Hematopoietic multipotent progenitor cell (in vitro differentiated cells): ENCODE data around the gene JAG2. TPM values are rescaled to one million over a fixed set of nuclear protein-coding genes. Genes with fewer than 3 reads are reported as not detected.
A peak's percentile ranks its signal among the peaks of the same experiment; 100 is the strongest.

Experiments
- DNase-seq, 3 donors: peaks; one replicate each; pipeline ENCODE4 v3.0.0-alpha.2; 2011 to 2015; ENCODE audit warnings: low read depth in 2 of 3, low spot score in 2 of 3
- small RNA-seq: library from RNA; depleted of rRNA; stranded (forward); fragments of <200 nt; gene quantifications from one replicate; pipeline ENCODE3, GENCODE V24; 2012
- total RNA-seq: library from RNA; depleted of rRNA; stranded (reverse); fragments of >200 nt; gene quantifications from one replicate; pipeline ENCODE4 v1.2.3, GENCODE V29; 2012

JAG2 gene
- total RNA-seq, 1 donor = 1.1 TPM

DNA sequence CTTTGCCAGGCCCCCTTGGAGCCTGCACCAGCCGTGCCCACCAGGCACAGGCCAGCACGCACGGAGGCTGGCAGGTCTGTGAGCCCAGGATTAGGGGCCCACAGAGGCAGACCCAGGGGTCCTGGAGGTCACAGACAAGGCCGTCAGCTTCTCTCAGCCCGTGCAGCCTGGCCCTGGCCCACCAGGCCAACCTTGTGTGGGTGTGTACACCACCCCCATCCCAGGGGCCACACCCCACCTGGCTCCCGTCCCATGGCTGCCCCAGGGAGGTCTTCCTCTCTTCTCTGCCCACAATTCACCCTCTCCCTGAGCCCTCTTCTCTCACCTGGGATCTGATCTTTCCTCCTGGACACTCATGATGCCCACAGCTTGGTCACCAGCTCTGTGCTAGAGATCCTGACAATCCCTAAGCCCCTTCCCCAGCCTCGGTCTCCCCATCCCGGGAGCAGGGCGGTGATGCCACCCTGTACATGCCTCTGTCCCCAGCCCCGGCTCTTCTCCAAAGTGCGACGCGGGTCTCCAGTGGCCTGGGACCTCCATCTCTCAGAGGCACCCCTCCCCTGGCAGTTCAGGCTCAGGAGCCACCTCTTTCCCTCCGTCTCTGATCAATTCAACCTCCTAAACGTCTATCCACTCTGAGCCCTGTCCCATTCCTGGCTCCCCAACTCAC lies 72.2 kb downstream of the JAG2 start:
- DNase-seq = no peak

GRCh38 chr14:105095236-105095805 lies 73.3 kb downstream of the JAG2 start:
- no peak for DNase-seq

GRCh38 chr14:105094193-105094907 lies 74.2 kb downstream of the JAG2 start:
- DNase-seq = no peak

GRCh38 chr14:105093431-105094192 lies 75.0 kb downstream of the JAG2 start:
- peak in 2 of 3 donors; percentile 69 to 71 for DNase-seq

- peak in 1 of 3 donors; percentile 51 for DNase-seq
These were observed 75.5 kb downstream of the JAG2 start for GRCh38 chr14:105093038-105093430.

DNA sequence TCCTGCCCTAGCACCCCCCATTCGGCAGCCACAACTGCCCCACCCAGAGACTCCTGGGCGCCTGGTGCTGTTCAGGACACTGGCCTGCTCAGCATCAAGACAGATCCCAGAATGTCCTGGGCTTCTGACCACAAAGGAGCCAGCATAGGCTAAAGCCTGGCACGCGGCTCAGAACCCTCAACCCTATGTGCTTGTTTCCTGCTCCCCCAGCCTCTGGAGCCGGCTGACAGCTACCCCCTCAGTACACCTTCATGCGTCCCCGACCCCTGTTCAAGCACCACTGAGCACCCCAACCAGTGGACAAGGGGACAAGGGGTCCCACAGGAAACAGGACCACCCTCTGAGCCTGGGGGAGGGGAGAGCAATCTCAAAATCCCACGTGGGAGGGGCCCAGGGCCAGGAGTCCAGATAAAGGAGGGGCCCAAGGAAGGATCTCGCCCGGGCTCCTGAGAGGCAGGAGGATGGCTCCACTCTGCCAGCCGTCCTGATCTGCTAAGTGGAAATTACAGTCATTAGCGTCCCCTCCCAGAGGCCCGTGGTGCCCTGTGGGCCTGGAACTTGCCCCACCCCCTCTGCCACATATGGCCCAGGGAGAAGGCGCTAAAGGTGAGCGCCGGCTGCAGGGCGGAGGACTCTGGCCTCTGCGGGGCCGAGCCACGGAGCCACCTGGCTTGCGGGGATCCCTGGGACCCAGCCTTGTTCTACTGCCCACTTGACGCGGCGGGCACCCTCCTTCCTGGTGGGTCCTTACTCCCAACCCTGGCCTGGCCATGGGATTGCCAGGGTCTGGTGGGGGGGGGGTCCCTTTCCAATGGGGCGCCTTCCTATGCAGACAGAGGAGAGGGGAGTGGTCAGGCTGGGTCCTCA lies 76.2 kb downstream of the JAG2 start:
- no peak for DNase-seq

GRCh38 chr14:105091517-105092170 lies 76.9 kb downstream of the JAG2 start:
- no peak for DNase-seq

GRCh38 chr14:105091054-105091516 lies 77.5 kb downstream of the JAG2 start:
- DNase-seq = no peak

Small RNA genes lying within 50 kb of the gene (small RNA-seq; reads per million reads assigned to genes)
- not detected for gene AL512356.2
- gene MIR6765 = not detected

Other genes starting within 250 kb of the JAG2 start
- gene PLD4, start 243.9 kb downstream of the JAG2 start, total RNA-seq = 25.6 TPM
- gene AHNAK2, start 190.4 kb downstream of the JAG2 start, total RNA-seq = under 0.01 TPM
- gene CLBA1, start 183.0 kb downstream of the JAG2 start, total RNA-seq = 7.3 TPM
- 26.7 TPM for gene CDCA4, start 147.7 kb downstream of the JAG2 start, total RNA-seq
- gene GPR132, start 103.3 kb downstream of the JAG2 start, total RNA-seq = 13.5 TPM
- gene NUDT14, start 12.5 kb upstream of the JAG2 start, total RNA-seq = 8.9 TPM
- gene BTBD6, start 79.8 kb upstream of the JAG2 start, total RNA-seq = 10.2 TPM
- gene BRF1, start 132.2 kb upstream of the JAG2 start, total RNA-seq = 125 TPM
- 104 TPM for gene PACS2, start 146.0 kb upstream of the JAG2 start, total RNA-seq
- 1.1 TPM for gene TEX22, start 229.8 kb upstream of the JAG2 start, total RNA-seq